Measurements from ENCODE around the gene LHX8.
"Not testable (repeated sequence)": the region's sequence is repeated elsewhere in the genome, so short reads cannot be mapped to it uniquely, and the experiment has no call there.

The LHX8 gene

GRCh38 chr1:75132812-75133619, 1.2 kb upstream of the LHX8 start:
- DNase-seq, result no peak

GRCh38 chr1:75134647-75135572, 722 bp downstream of the LHX8 start:
- DNase-seq, result peak; percentile 20 to 41

- peak; percentile 33 to 45 for DNase-seq
Observed at GRCh38 chr1:75135573-75136194, 1.5 kb downstream of the LHX8 start.

GRCh38 chr1:75136195-75136815, 2.1 kb downstream of the LHX8 start:
- peak; percentile 42 to 49 for DNase-seq

- DNase-seq, result no peak
Observed at GRCh38 chr1:75136921-75137641, 2.9 kb downstream of the LHX8 start.

GRCh38 chr1:75152092-75152491, 17.9 kb downstream of the LHX8 start:
- no peak for DNase-seq

- DNase-seq, result no peak
Observed at GRCh38 chr1:75159154-75159553, 25.0 kb downstream of the LHX8 start.

- no peak for DNase-seq
Observed at GRCh38 chr1:75165264-75165663, 31.1 kb downstream of the LHX8 start.

GRCh38 chr1:75166821-75167220, 32.6 kb downstream of the LHX8 start:
- no peak for DNase-seq

- DNase-seq, result no peak
Observed at GRCh38 chr1:75170011-75170410, 35.8 kb downstream of the LHX8 start.

- DNase-seq, result peak in 1 of 2 experiments; percentile 24
Observed at GRCh38 chr1:75170981-75171380, 36.8 kb downstream of the LHX8 start.

GRCh38 chr1:75171876-75172275, 37.7 kb downstream of the LHX8 start:
- DNase-seq, result no peak

- no peak for DNase-seq
Observed at GRCh38 chr1:75172556-75172955, 38.4 kb downstream of the LHX8 start.

GRCh38 chr1:75174031-75174760, 40.0 kb downstream of the LHX8 start:
- no peak for DNase-seq

- not testable (repeated sequence) for DNase-seq
Observed at GRCh38 chr1:75181214-75181955, 47.2 kb downstream of the LHX8 start.

- peak; percentile 23 to 77 for DNase-seq
Observed at GRCh38 chr1:75188892-75189291, 54.7 kb downstream of the LHX8 start.

- DNase-seq, result no peak
Observed at GRCh38 chr1:75198163-75198562, 64.0 kb downstream of the LHX8 start.

- no peak for DNase-seq
Observed at GRCh38 chr1:75198761-75199160, 64.6 kb downstream of the LHX8 start.

- DNase-seq, result no peak
Observed at GRCh38 chr1:75202751-75203150, 68.6 kb downstream of the LHX8 start.

GRCh38 chr1:75203415-75204277, 69.5 kb downstream of the LHX8 start:
- DNase-seq, result peak in 1 of 2 experiments; percentile 56

Measured in NCI-H524 (cell line).